HG03025 (cell line): Measurements from ENCODE around the gene CTDSP2.
"Not testable (repeated sequence)": the region's sequence is repeated elsewhere in the genome, so short reads cannot be mapped to it uniquely, and the experiment has no call there.

Source experiments
- ATAC-seq: cut with Tn5 transposase; IDR thresholded peaks from one replicate; pipeline ENCODE4 v1.9.1; 2021; ENCODE audit warnings: mild to moderate bottlenecking, moderate library complexity; ENCODE audit not compliant: unreplicated experiment, low FRiP score

The CTDSP2 gene

DNA sequence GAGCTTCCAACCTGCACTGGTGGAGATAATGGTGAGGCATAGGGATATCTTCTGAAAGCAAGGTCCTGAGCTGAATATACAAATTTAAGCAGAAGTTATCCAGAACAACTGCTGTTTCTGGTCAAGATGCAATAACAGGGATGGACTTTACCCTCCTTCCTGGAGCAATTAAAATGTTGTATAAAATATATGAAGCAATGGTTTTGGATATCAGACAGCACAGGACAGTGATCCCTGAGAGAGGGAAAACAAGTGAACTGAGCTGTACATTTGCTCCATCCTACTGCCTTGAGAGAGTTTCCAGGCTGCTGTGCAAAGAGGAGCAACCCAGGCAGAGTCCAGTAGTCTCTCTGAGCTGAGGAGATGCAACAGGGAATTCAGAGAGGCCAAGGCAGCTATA is 36.0 kb upstream of the CTDSP2 start:
- no peak for ATAC-seq

DNA sequence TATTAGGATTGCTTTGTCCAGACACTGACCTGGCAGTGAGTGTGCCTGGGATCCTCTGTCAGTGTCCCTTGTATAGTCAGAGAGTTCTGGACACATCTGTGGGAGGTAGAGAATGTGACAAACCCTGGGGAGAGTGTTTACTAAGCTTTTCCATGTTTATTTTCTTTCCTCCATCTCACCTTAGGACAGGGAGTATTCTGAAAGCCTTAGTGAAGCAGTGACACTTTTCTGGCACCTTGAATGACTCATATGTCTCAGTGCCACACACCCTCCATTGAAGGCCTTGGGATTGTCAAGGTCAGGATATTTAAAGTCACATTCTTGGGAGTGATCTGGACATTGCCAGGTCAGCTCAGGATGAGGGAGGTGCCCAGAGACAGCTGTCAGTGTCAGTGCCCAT is 34.9 kb upstream of the CTDSP2 start:
- ATAC-seq = no peak

DNA sequence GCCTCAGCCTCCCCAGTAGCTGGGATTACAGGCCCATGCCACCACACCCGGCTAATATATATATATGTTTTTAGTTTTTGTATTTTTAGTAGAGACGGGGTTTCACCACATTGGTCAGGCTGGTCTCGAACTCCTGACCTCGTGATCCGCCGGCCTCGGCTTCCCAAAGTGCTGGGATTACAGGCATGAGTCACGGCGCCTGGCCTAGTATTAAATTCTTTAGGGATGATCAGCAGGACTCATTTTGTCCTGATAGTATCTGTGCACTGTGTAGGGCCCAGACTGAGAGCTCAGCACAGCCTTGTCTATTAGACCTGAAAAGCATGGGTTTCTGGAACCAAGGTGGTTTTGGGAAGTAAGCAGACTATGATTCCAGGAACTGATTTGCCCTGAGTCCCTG is 34.5 kb upstream of the CTDSP2 start:
- not testable (repeated sequence) for ATAC-seq

GRCh38 chr12:57877876-57878275 is 31.3 kb upstream of the CTDSP2 start:
- ATAC-seq = no peak

DNA sequence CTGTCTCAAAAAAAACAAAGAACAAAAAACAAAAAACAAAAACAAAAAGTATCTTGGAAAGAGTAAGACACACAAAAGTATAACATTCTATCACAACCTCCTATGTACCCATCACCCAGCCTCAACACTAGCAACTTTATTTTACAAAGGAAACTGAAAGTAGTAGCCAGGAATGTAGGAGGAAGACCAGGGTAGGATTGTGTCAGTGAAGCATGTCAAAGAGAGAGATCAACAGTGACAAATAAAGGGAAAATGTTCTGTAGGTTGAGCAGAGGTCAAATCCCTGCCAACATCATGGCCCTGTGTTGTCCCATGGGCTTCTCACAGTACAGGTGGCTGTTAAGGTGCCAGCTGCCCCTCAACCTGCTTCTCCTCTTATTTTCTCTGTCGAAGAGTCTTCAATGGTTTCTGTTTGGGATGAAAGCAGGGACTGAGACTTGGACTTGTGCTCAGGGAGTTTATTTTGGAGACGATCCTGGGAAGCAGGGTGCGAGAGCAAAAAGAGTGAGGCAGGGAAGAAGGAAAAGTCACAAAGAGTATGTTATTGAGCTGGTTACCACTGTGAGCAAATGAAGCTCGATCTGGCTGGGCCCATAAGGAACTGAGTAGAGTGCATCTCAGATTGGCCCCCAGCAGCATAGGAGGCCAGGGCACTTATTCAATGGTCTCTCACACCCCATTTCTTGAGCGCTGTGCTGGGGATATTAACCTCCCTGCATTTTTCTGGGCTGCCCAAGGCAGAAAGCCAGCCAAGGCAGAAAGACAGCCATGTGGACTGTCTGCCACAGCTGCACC is 29.4 kb upstream of the CTDSP2 start:
- no peak for ATAC-seq

- ATAC-seq = no peak
Observed at GRCh38 chr12:57874166-57875108, 27.9 kb upstream of the CTDSP2 start.

DNA sequence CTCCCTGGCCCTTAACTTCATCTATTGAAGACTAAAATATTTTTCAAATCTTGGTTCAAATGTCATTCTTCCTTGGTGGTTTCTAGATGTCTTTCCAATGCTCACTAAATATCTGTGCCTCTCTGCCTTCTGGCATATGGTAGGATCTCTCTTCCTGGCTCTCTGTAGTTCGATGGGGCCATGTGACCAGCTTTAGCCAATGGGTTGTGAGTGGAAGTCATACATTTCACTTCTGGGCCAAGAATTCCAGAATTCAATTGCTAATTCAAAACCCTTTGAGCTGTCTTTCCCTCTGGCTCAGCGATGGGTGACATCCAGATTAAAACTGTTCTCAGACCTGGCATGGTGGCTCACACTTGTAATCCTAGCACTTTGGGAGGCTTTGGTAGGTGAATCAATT is 25.8 kb upstream of the CTDSP2 start:
- no peak for ATAC-seq

DNA sequence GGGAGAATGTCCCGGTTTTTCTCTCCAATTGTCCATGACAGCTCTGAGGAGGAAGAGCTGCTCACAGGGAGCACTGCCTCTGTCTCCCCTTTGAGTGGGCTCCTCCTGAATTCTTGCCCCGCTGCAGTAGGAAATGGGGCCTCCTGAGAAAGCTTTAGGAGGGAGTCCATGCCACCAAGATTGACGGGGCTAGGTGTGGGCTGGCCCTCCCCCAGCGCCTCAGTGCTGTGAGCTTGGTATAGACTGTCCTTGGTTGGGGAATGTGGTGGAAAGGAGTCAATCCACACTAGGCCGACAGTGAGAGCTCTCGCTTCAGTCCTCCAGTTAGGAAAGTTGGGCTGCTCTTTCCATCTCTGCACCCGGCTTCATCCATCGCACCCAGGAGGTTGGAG is 23.4 kb upstream of the CTDSP2 start:
- no peak for ATAC-seq

DNA sequence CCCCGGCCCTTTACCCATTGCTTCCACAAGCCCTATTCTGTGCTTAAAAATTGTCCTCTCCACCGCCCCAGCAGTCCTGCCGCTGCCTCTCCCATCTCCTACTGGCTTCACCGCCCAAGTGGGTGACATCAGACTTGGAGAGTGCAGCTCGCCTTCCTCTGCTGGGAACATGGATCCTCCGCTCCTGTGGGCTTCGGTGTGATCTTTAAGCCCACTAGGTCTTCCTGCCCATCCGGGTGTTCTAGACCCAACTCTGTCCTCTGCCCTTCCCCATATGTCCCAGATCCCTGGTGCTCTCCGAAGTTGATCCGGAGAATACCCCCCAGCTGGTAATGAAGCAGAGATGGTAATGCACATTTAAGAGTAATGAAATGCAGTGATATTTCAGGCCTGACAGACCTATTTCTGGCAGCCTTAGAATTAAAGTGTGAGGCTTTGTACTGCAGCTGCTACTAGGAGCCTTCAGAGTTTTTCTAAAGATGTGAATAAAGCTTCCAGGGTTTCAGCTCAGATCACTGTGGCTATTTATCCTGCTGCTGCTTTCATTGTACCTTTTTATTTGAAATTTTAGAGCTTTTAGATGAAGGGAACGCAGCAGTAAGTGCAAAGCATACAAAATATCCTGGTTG is 22.9 kb upstream of the CTDSP2 start:
- ATAC-seq = no peak

DNA sequence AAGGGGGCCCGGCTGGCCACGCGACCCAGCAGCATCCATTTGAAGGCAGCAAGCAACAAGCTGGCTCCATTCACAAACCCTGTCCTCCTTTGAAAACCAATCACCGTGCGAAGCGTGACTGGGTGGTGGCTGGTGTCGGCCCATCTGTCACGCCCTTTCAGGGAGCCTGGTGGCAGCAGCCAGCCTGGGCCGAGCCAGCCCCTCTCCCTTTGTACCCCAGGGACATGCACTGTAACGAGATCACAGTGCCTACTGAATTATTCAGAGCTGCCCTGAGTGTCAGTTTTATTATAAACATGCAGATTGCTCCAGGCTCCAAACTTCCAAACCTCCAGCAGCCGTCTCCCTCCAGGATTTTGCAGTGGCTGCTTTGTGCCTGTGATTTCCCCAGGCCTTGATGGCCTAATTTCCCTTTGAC is 22.3 kb upstream of the CTDSP2 start:
- ATAC-seq = no peak

- no peak for ATAC-seq
Observed at GRCh38 chr12:57868221-57868620, 21.7 kb upstream of the CTDSP2 start.

GRCh38 chr12:57866308-57867019 is 19.9 kb upstream of the CTDSP2 start:
- ATAC-seq = no peak

DNA sequence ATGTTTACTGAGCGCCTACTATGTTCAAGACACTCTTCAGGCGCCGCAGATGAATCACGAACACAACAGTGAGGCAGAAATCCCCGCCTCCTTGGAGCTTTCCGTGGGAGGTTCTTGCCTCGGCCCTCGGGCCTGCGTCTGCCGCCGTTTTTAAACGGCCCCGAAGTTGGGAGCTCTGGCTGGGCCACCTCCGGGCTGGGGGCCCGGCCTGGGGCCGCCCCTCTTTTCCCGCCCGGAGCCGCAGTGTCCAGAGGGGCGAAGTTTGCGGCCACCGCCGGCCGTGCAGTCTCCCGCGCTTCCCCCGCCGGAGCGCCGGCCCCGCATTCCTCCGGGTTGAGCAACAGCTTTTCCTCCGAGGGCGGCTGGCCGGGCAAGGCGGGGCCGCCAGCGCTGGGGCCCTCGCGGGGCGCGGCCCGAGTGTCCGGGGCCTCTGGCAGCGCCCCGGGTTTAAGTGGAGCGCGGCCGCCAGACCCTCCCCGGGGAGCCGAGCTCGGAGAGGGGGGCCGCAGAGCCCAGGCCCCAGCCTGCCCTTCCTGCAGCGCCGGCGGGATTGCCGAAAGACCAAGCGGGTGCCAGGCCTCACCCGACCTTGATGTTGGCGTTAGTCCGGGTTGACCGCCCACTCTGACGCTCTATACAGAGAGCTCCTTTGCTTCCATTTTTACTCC is 18.7 kb upstream of the CTDSP2 start:
- ATAC-seq = peak; percentile 66

- no peak for ATAC-seq
Observed at GRCh38 chr12:57864442-57865083, 18.0 kb upstream of the CTDSP2 start.

DNA sequence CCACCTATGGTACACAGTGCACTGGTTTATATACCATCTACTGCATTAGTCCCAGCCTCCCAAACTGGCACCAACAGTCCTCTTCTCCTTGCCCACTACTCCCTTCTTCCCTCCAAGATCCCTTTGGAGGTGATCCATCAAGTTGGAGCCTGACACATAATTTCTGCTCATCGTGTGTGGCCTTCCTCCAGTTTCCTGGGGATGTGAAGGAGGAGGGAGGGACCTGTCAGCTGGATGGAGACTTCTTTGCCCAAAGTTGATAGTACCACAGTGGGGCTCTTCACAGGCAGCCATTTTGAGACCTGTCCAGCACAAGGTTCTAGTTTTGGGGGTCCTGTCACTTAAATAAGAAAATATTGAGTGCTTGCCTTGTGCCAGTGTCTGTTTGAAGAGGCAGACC is 17.1 kb upstream of the CTDSP2 start:
- ATAC-seq = no peak

GRCh38 chr12:57861967-57862366 is 15.4 kb upstream of the CTDSP2 start:
- ATAC-seq = no peak

- not testable (repeated sequence) for ATAC-seq
Observed at GRCh38 chr12:57860883-57861282, 14.4 kb upstream of the CTDSP2 start.

GRCh38 chr12:57859121-57859520 is 12.6 kb upstream of the CTDSP2 start:
- no peak for ATAC-seq

DNA sequence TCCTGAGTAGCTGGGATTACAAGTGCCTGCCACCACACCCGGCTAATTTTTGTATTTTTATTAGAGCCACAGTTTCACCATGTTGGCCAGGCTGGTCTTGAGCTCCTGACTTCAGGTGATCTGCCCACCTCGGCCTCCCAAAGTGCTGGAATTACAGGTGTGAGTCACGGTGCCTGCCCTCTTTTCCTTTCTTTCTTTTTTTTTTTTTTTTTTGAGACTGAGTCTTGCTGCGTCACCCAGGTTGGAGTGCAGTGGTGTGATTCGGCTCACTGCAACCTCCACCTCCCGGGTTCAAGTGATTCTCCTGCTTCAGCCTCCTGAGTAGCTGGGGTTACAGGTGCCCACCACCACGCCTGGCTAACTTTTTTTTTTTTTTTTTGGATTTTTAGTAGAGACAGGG is 11.6 kb upstream of the CTDSP2 start:
- not testable (repeated sequence) for ATAC-seq
